ENCODE results near the gene CCDC3.

- TF ChIP-seq LEF1 (IDR thresholded peaks at IDR 0.05; ENCODE audit: borderline replicate concordance) (no peak), FOXK2 (IDR thresholded peaks at IDR 0.05) (no peak), FOXA1 (IDR thresholded peaks at IDR 0.05) (no peak)
Measured at GRCh38 chr10:13046851-13047528, 45.5 kb upstream of the CCDC3 start.

All from HEK293T (cell line).